ENCODE results near the gene TUBB4B. TPM values are rescaled to one million over a fixed set of nuclear protein-coding genes. Genes with fewer than 3 reads are reported as not detected.

Gene TUBB4B
- total RNA-seq, 4 donors from 2014 or later, result 223 to 390 (median 348) TPM

GRCh38 chr9:137221506-137222111 is 19.5 kb upstream of the TUBB4B start:
- TF ChIP-seq POLR2AphosphoS5 (IDR thresholded peaks at IDR 0.05) (no peak), CTCF (IDR thresholded peaks at IDR 0.05) (no peak), POLR2A (IDR thresholded peaks at IDR 0.05) (no peak), EP300 (IDR thresholded peaks at IDR 0.05; ENCODE audit: low read depth) (no peak)
- DNase-seq, result no peak
- no peaks in the 10 kb centered on the region for H3K27me3 ChIP-seq
- H3K36me3 ChIP-seq, result no peaks in the 10 kb centered on the region
- peak overlapping the region in 3 of 4 donors; percentile 14 to 27 (median 20) for H3K27ac ChIP-seq
- H3K4me3 ChIP-seq, result peak overlapping the region; percentile 26 to 64 (median 40)
- intact Hi-C loops (cut with DNase I; ENCODE audit: low total_unique reads), result no loop called here
- WGBS, 2 donors (ENCODE audit: low coverage in 1 of 2), result 18% methylated on average over 7 of the region's 61 CpGs; no CpG with 5 or more reads in 1 of the 2 donors
- H3K9me3 ChIP-seq, result no peaks in the 10 kb centered on the region
- in situ Hi-C loops (cut with MboI; ENCODE audit: low pct_ligation_motif_present in 1 of 4, low pct_unique_long_range_greater_than_20kb in 1 of 4, low sequenced_read_pairs in 3 of 4), result loop anchor here in 2 of 4 donors (10.0 to 25.0 kb wide), 2 partner anchors 97 to 109 kb away; partner anchors contain the start of gene DPP7 (in 1 of the 2)
- H3K4me1 ChIP-seq, result peaks cover 13 to 50% (median 43%) of the 10 kb centered on the region in 4 donors

- DNase-seq, result no peak
- WGBS, 2 donors (ENCODE audit: low coverage in 1 of 2), result 3% methylated on average over 14 of the region's 88 CpGs; no CpG with 5 or more reads in 1 of the 2 donors
- H3K9me3 ChIP-seq, result no peaks in the 10 kb centered on the region
- in situ Hi-C loops (cut with MboI; ENCODE audit: low pct_ligation_motif_present in 1 of 4, low pct_unique_long_range_greater_than_20kb in 1 of 4, low sequenced_read_pairs in 3 of 4) (loop anchor here in 2 of 4 donors (10.0 to 25.0 kb wide), 2 partner anchors 98 to 110 kb away; partner anchors contain the start of gene DPP7 (in 1 of the 2)), intact Hi-C loops (cut with DNase I; ENCODE audit: low total_unique reads) (no loop called here)
- H3K4me1 ChIP-seq, result peaks cover 18 to 50% (median 45%) of the 10 kb centered on the region in 4 donors
- H3K27ac ChIP-seq, result peak within 1 kb of the TSS; percentile 91 to 96 (median 92)
- no peak for TF ChIP-seq POLR2AphosphoS5 (IDR thresholded peaks at IDR 0.05)
- TF ChIP-seq CTCF (IDR thresholded peaks at IDR 0.05), result peak in 1 of 5 experiments; percentile 8
- no peak for TF ChIP-seq EP300 (IDR thresholded peaks at IDR 0.05; ENCODE audit: low read depth)
- no peak for TF ChIP-seq POLR2A (IDR thresholded peaks at IDR 0.05)
- no peaks in the 10 kb centered on the region for H3K36me3 ChIP-seq
- no peaks in the 10 kb centered on the region for H3K27me3 ChIP-seq
- H3K4me3 ChIP-seq, result peak within 1 kb of the TSS; percentile 56 to 75 (median 62)
These were observed 18.7 kb upstream of the TUBB4B start, which contains the start of gene RNF208 for GRCh38 chr9:137222190-137223077. TSS of gene RNF208 (minus strand) at chr9:137222240. CDS start at chr9:137221212, 1,028 bp downstream.

GRCh38 chr9:137223078-137223970 is 17.8 kb upstream of the TUBB4B start:
- Histone ChIP-seq H3K9me3 (no peaks in the 10 kb centered on the region), H3K27me3 (peaks cover 4% of the 10 kb centered on the region), H3K4me1 (peaks cover 18 to 49% (median 39%) of the 10 kb centered on the region in 4 donors), H3K27ac (peak overlapping the region; percentile 91 to 96 (median 92)), H3K36me3 (no peaks in the 10 kb centered on the region), H3K4me3 (peak overlapping the region; percentile 56 to 98 (median 70))
- intact Hi-C loops (cut with DNase I; ENCODE audit: low total_unique reads) (no loop called here), in situ Hi-C loops (cut with MboI; ENCODE audit: low pct_ligation_motif_present in 1 of 4, low pct_unique_long_range_greater_than_20kb in 1 of 4, low sequenced_read_pairs in 3 of 4) (loop anchor here in 2 of 4 donors (10.0 to 25.0 kb wide), 2 partner anchors 99 to 111 kb away; partner anchors contain the start of gene DPP7 (in 1 of the 2))
- WGBS, 2 donors (ENCODE audit: low coverage in 1 of 2), result 2% methylated on average over 34 of the region's 63 CpGs; no CpG with 5 or more reads in 1 of the 2 donors
- peak; percentile 97 for DNase-seq
- TF ChIP-seq CTCF (IDR thresholded peaks at IDR 0.05), result no peak
- TF ChIP-seq EP300 (IDR thresholded peaks at IDR 0.05; ENCODE audit: low read depth), result no peak
- peak; percentile 63 for TF ChIP-seq POLR2A (IDR thresholded peaks at IDR 0.05)
- peak; percentile 61 to 69 (median 66) for TF ChIP-seq POLR2AphosphoS5 (IDR thresholded peaks at IDR 0.05)
